ENCODE results near the gene TCFL5. TPM values are rescaled to one million over a fixed set of nuclear protein-coding genes. Genes with fewer than 3 reads are reported as not detected.

TCFL5 gene
- total RNA-seq, result 10 to 100 TPM in 1 of 2 donors, 1 to 10 TPM in 1; 4.9 to 10.7 TPM
- polyA plus RNA-seq, result 1 to 10 TPM; 4.5 TPM
- long read RNA-seq, donor 1, partial matches to known transcripts, result 1 of 2 reads
- long read RNA-seq, donor 1, other reads (novel, unspliced or antisense), result 1 of 2 reads
- long read RNA-seq, donor 2, transcript TCFL5-202 (6 exons, 2,456 nt), result major isoform, 5 of 15 reads
- long read RNA-seq, donor 2, partial matches to known transcripts, result 2 of 15 reads
- long read RNA-seq, donor 2, other reads (novel, unspliced or antisense), result 8 of 15 reads

DNA sequence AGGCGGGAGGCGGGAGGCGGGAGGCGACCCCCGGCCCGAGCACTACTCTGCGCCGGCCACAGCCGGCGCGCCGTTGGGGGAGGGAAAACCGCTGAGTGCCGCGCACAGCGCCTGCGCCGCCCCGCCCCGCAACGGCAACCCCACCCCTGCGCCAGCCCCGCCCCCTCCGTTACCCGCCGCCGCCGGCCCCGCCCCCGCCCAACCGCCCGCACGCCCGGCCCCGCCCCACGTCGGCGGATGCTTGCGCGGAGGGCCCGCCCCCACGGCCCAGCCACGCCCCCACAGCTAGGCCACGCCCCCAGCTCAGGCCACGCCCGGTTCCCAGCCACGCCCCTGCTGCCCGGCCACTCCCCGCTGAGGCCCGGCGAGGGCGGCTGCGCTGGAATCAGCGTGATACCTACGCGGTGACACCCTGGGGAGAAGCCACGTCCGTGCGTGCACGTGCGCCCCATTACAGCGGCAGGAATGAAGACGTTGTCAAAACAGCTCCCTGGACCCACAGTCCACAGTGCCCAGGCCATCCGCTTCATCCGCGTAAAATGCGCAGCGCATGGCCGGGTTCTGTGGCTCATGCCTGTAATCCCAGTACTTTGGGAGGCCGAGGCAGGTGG lies at the start of gene TCFL5:
TSS of gene TCFL5 (minus strand) at position 97 of the 611 bp plus-strand sequence. CDS start 152 bp downstream, outside the sequence.
- DNase-seq, result peak; percentile 89 to 96
- WGBS, 2 donors, result 10 to 20% methylated on average over 25 to 70 of the region's 70 CpGs
- no peak within 1 kb of the TSS for H3K27ac ChIP-seq (ENCODE audit: low read depth in 1 of 2, low read length in 2 of 2)
- no peaks in the 10 kb centered on the region for H3K27me3 ChIP-seq (ENCODE audit: control insufficient read depth in 1 of 2, insufficient read depth in 2 of 2, low read length in 1 of 2)
- peak within 1 kb of the TSS; percentile 61 to 74 for H3K4me3 ChIP-seq (ENCODE audit: low read length in 2 of 2)
- peaks cover 0 to under 1% of the 10 kb centered on the region in 2 donors for H3K36me3 ChIP-seq (ENCODE audit: control insufficient read depth in 1 of 2, insufficient read depth in 2 of 2, low read length in 1 of 2)
- H3K9me3 ChIP-seq (ENCODE audit: control insufficient read depth, low read length), result no peaks in the 10 kb centered on the region
- no peaks in the 10 kb centered on the region for H3K4me1 ChIP-seq (ENCODE audit: control insufficient read depth in 1 of 2, insufficient read depth in 2 of 2, low read length in 2 of 2)
- peak; percentile 99 for ATAC-seq (ENCODE audit: low FRiP score)
- intact Hi-C loops (cut with DNase I), result no loop called here

- 93 to 94% methylated on average over 45 of the region's 45 CpGs for WGBS, 2 donors
- H3K4me1 ChIP-seq (ENCODE audit: control insufficient read depth in 1 of 2, insufficient read depth in 2 of 2, low read length in 2 of 2), result peaks cover 0 to 1% of the 10 kb centered on the region in 2 donors
These were observed 49.3 kb upstream of the TCFL5 start for GRCh38 chr20:62910777-62911497.

DNA sequence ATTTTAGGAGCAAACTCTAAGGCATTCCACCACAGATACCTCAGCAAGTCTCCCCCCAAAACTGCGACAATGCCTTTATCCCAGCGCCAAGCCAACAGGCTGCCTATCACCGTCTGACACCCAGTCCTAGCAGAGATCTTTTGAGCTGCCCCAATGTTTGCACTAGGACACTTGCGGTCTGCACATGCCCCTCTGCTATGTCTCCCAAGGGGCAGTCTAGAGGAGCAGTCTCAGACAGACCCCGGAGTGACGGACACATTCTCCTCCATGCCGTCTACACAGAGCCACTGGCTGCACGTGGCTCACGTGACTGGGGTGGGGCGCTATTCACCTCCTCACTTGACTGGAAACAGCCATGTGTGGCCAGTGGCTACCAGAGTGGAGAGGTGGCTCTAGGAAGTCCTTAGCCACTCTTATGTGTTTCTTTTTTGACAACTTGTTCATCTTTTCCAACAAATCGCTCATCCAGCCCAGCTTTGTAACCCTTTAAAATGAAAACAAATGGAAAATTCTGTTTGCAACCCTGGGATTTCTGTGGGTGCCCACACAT lies 48.7 kb upstream of the TCFL5 start:
- peaks cover 0 to 1% of the 10 kb centered on the region in 2 donors for H3K4me1 ChIP-seq (ENCODE audit: control insufficient read depth in 1 of 2, insufficient read depth in 2 of 2, low read length in 2 of 2)
- H3K27ac ChIP-seq (ENCODE audit: low read depth in 1 of 2, low read length in 2 of 2), result no peak overlapping the region
- DNase-seq (peak in 1 of 2 donors; percentile 33), ATAC-seq (ENCODE audit: low FRiP score) (no peak)
- no peak overlapping the region for H3K4me3 ChIP-seq (ENCODE audit: low read length in 2 of 2)
- 88 to 92% methylated on average over 11 of the region's 11 CpGs for WGBS, 2 donors
- peaks cover 0 to 23% of the 10 kb centered on the region in 2 donors for H3K36me3 ChIP-seq (ENCODE audit: control insufficient read depth in 1 of 2, insufficient read depth in 2 of 2, low read length in 1 of 2)
- intact Hi-C loops (cut with DNase I), result no loop called here
- no peaks in the 10 kb centered on the region for H3K27me3 ChIP-seq (ENCODE audit: control insufficient read depth in 1 of 2, insufficient read depth in 2 of 2, low read length in 1 of 2)
- H3K9me3 ChIP-seq (ENCODE audit: control insufficient read depth, low read length), result no peaks in the 10 kb centered on the region

More at GRCh38 chr20:62910777-62911497, 49.3 kb upstream of the TCFL5 start:
- peaks cover 0 to 21% of the 10 kb centered on the region in 2 donors for H3K36me3 ChIP-seq (ENCODE audit: control insufficient read depth in 1 of 2, insufficient read depth in 2 of 2, low read length in 1 of 2)
- intact Hi-C loops (cut with DNase I), result no loop called here
- H3K9me3 ChIP-seq (ENCODE audit: control insufficient read depth, low read length), result no peaks in the 10 kb centered on the region
- no peak overlapping the region for H3K4me3 ChIP-seq (ENCODE audit: low read length in 2 of 2)
- DNase-seq (peak in 1 of 2 donors; percentile 62), ATAC-seq (ENCODE audit: low FRiP score) (no peak)
- no peaks in the 10 kb centered on the region for H3K27me3 ChIP-seq (ENCODE audit: control insufficient read depth in 1 of 2, insufficient read depth in 2 of 2, low read length in 1 of 2)
- H3K27ac ChIP-seq (ENCODE audit: low read depth in 1 of 2, low read length in 2 of 2), result no peak overlapping the region

DNA sequence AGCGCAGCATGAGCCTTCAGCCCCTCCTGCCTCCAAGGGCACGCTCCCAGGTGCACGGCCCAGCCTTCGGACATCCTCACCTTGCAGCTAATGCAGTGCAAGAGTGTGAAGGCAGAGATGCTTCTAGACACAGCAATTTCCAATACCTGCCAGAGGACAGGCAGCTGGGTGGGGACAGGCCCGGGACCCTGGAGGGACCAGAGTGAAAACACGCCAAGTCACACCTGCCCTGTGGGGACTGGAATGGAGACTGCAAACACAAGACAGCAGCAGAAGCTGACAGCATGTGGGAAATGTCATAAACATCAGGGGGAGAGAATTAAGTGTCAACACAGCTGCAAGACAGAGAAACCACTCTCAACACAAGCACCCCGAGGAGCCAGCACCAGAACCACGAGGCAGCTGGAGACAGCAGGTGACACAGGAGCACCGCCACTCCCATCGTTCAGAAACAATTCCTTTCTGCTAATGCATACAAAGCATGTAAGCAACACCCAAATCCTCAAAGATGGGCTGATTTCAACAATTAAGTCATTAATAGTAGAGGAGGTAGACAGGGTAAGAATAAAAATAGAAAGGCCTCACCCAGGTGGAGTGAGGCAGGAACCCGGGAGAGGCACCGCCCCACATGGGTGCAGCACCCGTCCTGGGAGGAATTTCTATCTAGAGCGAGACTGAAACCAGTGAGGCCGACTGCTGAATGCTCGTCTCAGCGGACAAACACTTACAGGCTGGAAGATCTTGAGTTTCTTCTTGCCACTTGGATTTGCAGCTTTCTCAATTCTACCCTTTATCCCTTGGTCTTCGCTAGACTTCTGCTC lies 47.6 kb upstream of the TCFL5 start:
- H3K27me3 ChIP-seq (ENCODE audit: control insufficient read depth in 1 of 2, insufficient read depth in 2 of 2, low read length in 1 of 2), result no peaks in the 10 kb centered on the region
- H3K36me3 ChIP-seq (ENCODE audit: control insufficient read depth in 1 of 2, insufficient read depth in 2 of 2, low read length in 1 of 2), result peaks cover 0 to 23% of the 10 kb centered on the region in 2 donors
- ATAC-seq (ENCODE audit: low FRiP score), result no peak
- intact Hi-C loops (cut with DNase I), result no loop called here
- no peaks in the 10 kb centered on the region for H3K9me3 ChIP-seq (ENCODE audit: control insufficient read depth, low read length)
- 85 to 86% methylated on average over 18 of the region's 18 CpGs for WGBS, 2 donors
- H3K4me3 ChIP-seq (ENCODE audit: low read length in 2 of 2), result no peak overlapping the region
- no peak overlapping the region for H3K27ac ChIP-seq (ENCODE audit: low read depth in 1 of 2, low read length in 2 of 2)
- no peaks in the 10 kb centered on the region for H3K4me1 ChIP-seq (ENCODE audit: control insufficient read depth in 1 of 2, insufficient read depth in 2 of 2, low read length in 2 of 2)
- DNase-seq, result peak in 1 of 2 donors; percentile 68

DNA sequence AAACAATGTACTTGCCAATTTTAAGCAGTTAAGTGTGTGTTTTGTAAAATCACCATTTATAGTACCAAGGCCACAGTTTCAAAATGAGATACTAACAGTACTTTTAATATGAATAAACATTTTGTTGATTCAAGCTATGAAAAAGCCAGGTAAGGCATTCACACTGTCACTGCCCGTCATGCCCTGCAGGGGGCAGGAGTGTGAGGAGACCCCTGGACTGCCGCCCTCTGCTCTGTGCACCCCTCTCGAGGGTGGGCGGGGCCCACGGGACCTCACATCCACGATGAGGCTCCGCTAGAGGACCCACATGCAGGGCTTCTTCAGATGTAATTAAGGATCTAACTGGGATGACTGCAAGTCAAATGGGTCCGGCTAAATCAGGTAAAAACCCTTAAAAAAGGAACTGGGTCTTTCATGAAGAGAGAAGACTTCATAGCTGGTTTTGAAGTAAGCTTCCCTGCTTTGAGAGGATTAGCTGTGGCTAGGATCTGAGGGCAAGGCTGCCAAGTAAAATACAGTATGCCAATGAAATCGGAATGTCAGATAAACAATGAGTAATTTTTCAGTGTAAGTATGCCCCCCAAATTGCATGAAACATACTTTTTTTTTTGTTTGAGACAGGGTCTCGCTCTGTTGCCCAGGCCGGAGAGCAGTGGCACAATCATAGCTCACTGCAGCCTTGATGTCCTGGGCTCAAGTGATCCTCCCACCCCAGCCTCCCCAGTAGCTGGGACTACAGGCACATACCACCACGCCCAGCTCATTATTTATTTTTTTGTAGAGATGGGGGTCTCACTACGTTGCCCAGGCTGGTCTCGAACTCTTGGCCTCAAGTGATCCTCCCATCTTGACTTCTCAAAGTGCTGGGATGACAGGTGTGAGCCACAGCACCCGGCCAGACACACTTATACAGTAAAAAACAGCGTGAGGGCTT lies 46.0 kb upstream of the TCFL5 start:
- Histone ChIP-seq H3K9me3 (ENCODE audit: control insufficient read depth, low read length) (no peaks in the 10 kb centered on the region), H3K27me3 (ENCODE audit: control insufficient read depth in 1 of 2, insufficient read depth in 2 of 2, low read length in 1 of 2) (no peaks in the 10 kb centered on the region), H3K4me3 (ENCODE audit: low read length in 2 of 2) (no peak overlapping the region), H3K36me3 (ENCODE audit: control insufficient read depth in 1 of 2, insufficient read depth in 2 of 2, low read length in 1 of 2) (peaks cover 0 to 28% of the 10 kb centered on the region in 2 donors), H3K4me1 (ENCODE audit: control insufficient read depth in 1 of 2, insufficient read depth in 2 of 2, low read length in 2 of 2) (no peaks in the 10 kb centered on the region), H3K27ac (ENCODE audit: low read depth in 1 of 2, low read length in 2 of 2) (no peak overlapping the region)
- intact Hi-C loops (cut with DNase I), result no loop called here
- WGBS, 2 donors, result 57 to 59% methylated on average over 16 of the region's 16 CpGs
- DNase-seq, result peak in 1 of 2 donors; percentile 49
- no peak for ATAC-seq (ENCODE audit: low FRiP score)

- no peaks in the 10 kb centered on the region for H3K4me1 ChIP-seq (ENCODE audit: control insufficient read depth in 1 of 2, insufficient read depth in 2 of 2, low read length in 2 of 2)
- intact Hi-C loops (cut with DNase I), result no loop called here
These were observed 45.2 kb upstream of the TCFL5 start for GRCh38 chr20:62906647-62907375.

DNA sequence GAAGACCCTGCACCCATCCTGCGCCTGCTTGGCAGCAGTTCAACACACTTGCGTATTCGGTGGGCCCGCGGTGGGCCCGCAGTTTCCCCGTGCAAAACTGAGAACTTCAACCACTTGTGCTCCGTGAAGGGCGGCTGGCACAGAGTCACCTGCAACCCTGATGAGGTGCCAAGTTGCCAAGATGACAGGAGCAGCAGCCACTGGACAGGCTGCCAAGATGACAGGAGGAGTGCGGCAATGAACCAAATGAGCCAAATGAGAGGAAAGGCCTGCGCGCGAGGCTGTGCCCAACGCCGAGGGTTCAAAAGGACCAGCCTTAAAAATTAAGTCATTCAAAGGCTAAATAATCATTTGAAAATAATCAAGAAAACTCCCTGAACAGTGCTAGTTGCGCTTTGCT lies 44.6 kb upstream of the TCFL5 start:
- Histone ChIP-seq H3K9me3 (ENCODE audit: control insufficient read depth, low read length) (no peaks in the 10 kb centered on the region), H3K27me3 (ENCODE audit: control insufficient read depth in 1 of 2, insufficient read depth in 2 of 2, low read length in 1 of 2) (no peaks in the 10 kb centered on the region), H3K4me1 (ENCODE audit: control insufficient read depth in 1 of 2, insufficient read depth in 2 of 2, low read length in 2 of 2) (no peaks in the 10 kb centered on the region), H3K27ac (ENCODE audit: low read depth in 1 of 2, low read length in 2 of 2) (no peak overlapping the region), H3K4me3 (ENCODE audit: low read length in 2 of 2) (no peak overlapping the region), H3K36me3 (ENCODE audit: control insufficient read depth in 1 of 2, insufficient read depth in 2 of 2, low read length in 1 of 2) (peaks cover 0 to 28% of the 10 kb centered on the region in 2 donors)
- 90 to 91% methylated on average over 16 of the region's 16 CpGs for WGBS, 2 donors
- DNase-seq, result peak in 1 of 2 donors; percentile 55
- no peak for ATAC-seq (ENCODE audit: low FRiP score)
- intact Hi-C loops (cut with DNase I), result no loop called here

More at GRCh38 chr20:62906647-62907375, 45.2 kb upstream of the TCFL5 start:
- 89 to 90% methylated on average over 31 of the region's 31 CpGs for WGBS, 2 donors
- H3K4me3 ChIP-seq (ENCODE audit: low read length in 2 of 2), result no peak overlapping the region
- no peaks in the 10 kb centered on the region for H3K9me3 ChIP-seq (ENCODE audit: control insufficient read depth, low read length)
- no peak overlapping the region for H3K27ac ChIP-seq (ENCODE audit: low read depth in 1 of 2, low read length in 2 of 2)
- peaks cover 0 to 28% of the 10 kb centered on the region in 2 donors for H3K36me3 ChIP-seq (ENCODE audit: control insufficient read depth in 1 of 2, insufficient read depth in 2 of 2, low read length in 1 of 2)
- DNase-seq (peak in 1 of 2 donors; percentile 55), ATAC-seq (ENCODE audit: low FRiP score) (no peak)
- H3K27me3 ChIP-seq (ENCODE audit: control insufficient read depth in 1 of 2, insufficient read depth in 2 of 2, low read length in 1 of 2), result no peaks in the 10 kb centered on the region

All from aorta (tissue), 5 donors.